ENCODE data around the gene RUNX3.

The RUNX3 gene

GRCh38 chr1:24850328-24850920 lies 79.7 kb downstream of the RUNX3 start:
- in situ Hi-C loops (cut with HindIII; ENCODE audit: low sequenced_read_pairs), result no loop called here

DNA sequence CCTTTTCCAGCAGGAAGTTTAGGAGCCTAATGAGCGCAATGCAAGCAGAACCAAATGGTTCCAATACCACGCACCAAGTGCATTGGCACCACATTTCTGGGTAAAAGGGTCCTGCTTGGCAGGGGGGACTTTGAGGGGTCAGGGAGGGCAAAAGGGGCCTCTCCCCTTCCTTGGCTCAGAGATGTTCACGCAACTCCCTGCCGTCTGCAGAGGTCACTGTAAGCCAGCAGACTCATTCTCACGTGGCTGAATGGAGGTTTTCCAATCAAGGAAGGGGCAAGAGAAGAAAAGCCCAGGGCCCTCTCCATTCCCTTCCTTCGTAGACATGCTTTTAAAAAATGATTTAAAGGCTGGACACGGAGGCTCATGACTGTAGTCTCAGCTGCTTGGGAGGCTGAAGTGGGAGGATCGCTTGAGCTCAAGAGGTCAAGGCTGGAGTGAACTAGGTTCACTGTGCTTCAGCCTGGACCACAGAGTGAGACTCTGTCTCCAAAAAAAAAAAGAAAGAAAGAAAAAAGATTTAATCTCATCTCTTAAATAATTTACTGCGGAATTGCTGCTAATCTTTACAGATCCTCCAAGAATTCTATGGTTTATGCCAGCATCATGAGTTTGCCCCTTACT lies 80.3 kb downstream of the RUNX3 start:
- in situ Hi-C loops (cut with HindIII; ENCODE audit: low sequenced_read_pairs), result no loop called here
